PC-3 (cell line): ENCODE data around the gene TTC28.

Experiments
- CTCF ChIP-seq: fragments of 300-600 bp; sonication (generic); conservative IDR thresholded peaks from 2 replicates; pipeline ENCODE4 v1.5.1; 2017; ENCODE audit warnings: antibody characterized with exemption, low read depth, mild to moderate bottlenecking, low read length
- EZH2 ChIP-seq: fragments of 300-600 bp; sonication (generic); IDR thresholded peaks from one replicate; pipeline ENCODE4 v1.6.1; 2017; ENCODE audit warnings: antibody characterized with exemption, mild to moderate bottlenecking, low read length; ENCODE audit not compliant: unreplicated experiment
- EZH2phosphoT487 ChIP-seq: fragments of 300-600 bp; sonication (generic); IDR thresholded peaks from 2 replicates; pipeline ENCODE4 v1.6.1; 2018; ENCODE audit warnings: mild to moderate bottlenecking, antibody characterized with exemption, low read length, borderline replicate concordance

DNA sequence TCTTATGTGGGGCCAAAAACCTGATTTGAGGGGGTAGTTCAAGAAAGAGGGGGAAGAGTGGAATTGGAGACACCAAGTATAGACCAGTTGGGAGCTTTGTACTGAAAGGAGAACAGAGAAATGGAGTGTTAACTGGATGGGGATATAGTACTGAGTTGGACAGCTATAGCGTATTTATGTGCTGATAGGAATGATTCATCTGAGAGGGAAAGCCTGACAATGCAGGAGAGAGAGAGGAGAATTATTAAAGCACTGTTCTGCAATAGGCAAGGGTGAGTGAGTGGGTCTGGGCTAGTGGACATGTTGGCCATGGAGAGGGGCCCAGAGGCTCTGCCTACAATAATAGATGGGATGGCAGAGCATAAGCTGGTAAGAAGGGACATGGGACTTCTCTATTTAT lies 707.7 kb downstream of the TTC28 start:
- no peak for TF ChIP-seq CTCF
- TF ChIP-seq EZH2phosphoT487 = no peak
- no peak for TF ChIP-seq EZH2
